ENCODE measurements around the gene PDAP1. TPM values are rescaled to one million over a fixed set of nuclear protein-coding genes. Genes with fewer than 3 reads are reported as not detected.

PDAP1 gene
- total and polyA plus RNA-seq, 4 donors, result 11.6 to 83.6 (median 31.5) TPM

GRCh38 chr7:99420986-99421385 lies 12.6 kb upstream of the PDAP1 start:
- Histone ChIP-seq H3K9ac (ENCODE audit: low read depth in 1 of 2, low read length in 2 of 2) (no peak overlapping the region), H3K4me1 (ENCODE audit: control insufficient read depth in 4 of 4, insufficient read depth in 4 of 4, low read length in 3 of 4) (peaks cover 0 to 26% (median 8%) of the 10 kb centered on the region in 4 donors), H3K36me3 (ENCODE audit: control insufficient read depth in 4 of 4, insufficient read depth in 3 of 4, low read depth in 1 of 4, low read length in 3 of 4) (peaks cover 16 to 71% (median 33%) of the 10 kb centered on the region in 4 donors), H3K9me3 (ENCODE audit: control insufficient read depth in 4 of 4, low read length in 3 of 4) (no peaks in the 10 kb centered on the region), H3K4me3 (ENCODE audit: low read depth in 1 of 3, low read length in 3 of 3) (no peak overlapping the region), H3K27ac (ENCODE audit: low read depth in 1 of 2, low read length in 2 of 2) (no peak overlapping the region), H3K27me3 (ENCODE audit: control insufficient read depth in 4 of 4, insufficient read depth in 4 of 4, low read length in 3 of 4) (no peaks in the 10 kb centered on the region)
- no peak for TF ChIP-seq NR2F2 (IDR thresholded peaks at IDR 0.05)
- DNase-seq (ENCODE audit: low spot score), result no peak
- 89% methylated on average over 7 of the region's 7 CpGs for WGBS

- TF ChIP-seq RAD21 (IDR thresholded peaks at IDR 0.05) (no peak), ATF3 (IDR thresholded peaks at IDR 0.05) (no peak), EGR1 (IDR thresholded peaks at IDR 0.05; ENCODE audit: low read depth in 2 of 2) (no peak), TAF1 (conservative IDR thresholded peaks at IDR 0.05) (no peak), HNF4G (IDR thresholded peaks at IDR 0.05) (no peak), GABPA (IDR thresholded peaks at IDR 0.05 in 1 of 2, conservative IDR thresholded peaks at IDR 0.05 in 1 of 2) (no peak), SP1 (IDR thresholded peaks at IDR 0.05) (no peak), RXRA (IDR thresholded peaks at IDR 0.05) (no peak), FOXA2 (IDR thresholded peaks at IDR 0.05) (no peak), YY1 (IDR thresholded peaks at IDR 0.05) (no peak), MAX (IDR thresholded peaks at IDR 0.05) (no peak), REST (IDR thresholded peaks at IDR 0.05) (no peak), NR2F2 (IDR thresholded peaks at IDR 0.05) (no peak), CTCF (IDR thresholded peaks at IDR 0.05; ENCODE audit: low read depth, low read length, missing input control) (no peak), HNF4A (conservative IDR thresholded peaks at IDR 0.05) (no peak), FOXA1 (IDR thresholded peaks at IDR 0.05) (no peak), JUND (IDR thresholded peaks at IDR 0.05) (no peak), ZBTB33 (IDR thresholded peaks at IDR 0.05) (no peak)
- H3K27me3 ChIP-seq (ENCODE audit: control insufficient read depth in 4 of 4, insufficient read depth in 4 of 4, low read length in 3 of 4), result no peaks in the 10 kb centered on the region
- peaks cover 16 to 67% (median 33%) of the 10 kb centered on the region in 4 donors for H3K36me3 ChIP-seq (ENCODE audit: control insufficient read depth in 4 of 4, insufficient read depth in 3 of 4, low read depth in 1 of 4, low read length in 3 of 4)
- peaks cover 0 to 32% (median 15%) of the 10 kb centered on the region in 4 donors for H3K4me1 ChIP-seq (ENCODE audit: control insufficient read depth in 4 of 4, insufficient read depth in 4 of 4, low read length in 3 of 4)
- WGBS, result 97% methylated on average over 5 of the region's 5 CpGs
- H3K9ac ChIP-seq (ENCODE audit: low read depth in 1 of 2, low read length in 2 of 2), result no peak overlapping the region
- no peaks in the 10 kb centered on the region for H3K9me3 ChIP-seq (ENCODE audit: control insufficient read depth in 4 of 4, low read length in 3 of 4)
- no peak for DNase-seq (ENCODE audit: low spot score)
- H3K27ac ChIP-seq (ENCODE audit: low read depth in 1 of 2, low read length in 2 of 2), result no peak overlapping the region
- no peak overlapping the region for H3K4me3 ChIP-seq (ENCODE audit: low read depth in 1 of 3, low read length in 3 of 3)
Observed at GRCh38 chr7:99420213-99420612, 11.8 kb upstream of the PDAP1 start.

Data from liver (tissue), 9 donors.